Activated CD4-positive, alpha-beta memory T cell treated with anti-CD3 and anti-CD28 coated beads for 36 hours (primary cell): ENCODE measurements around the gene CHST5. TPM values are rescaled to one million over a fixed set of nuclear protein-coding genes. Genes with fewer than 3 reads are reported as not detected.
A peak's percentile ranks its signal among the peaks of the same experiment; 100 is the strongest.
"Not testable (repeated sequence)": the region's sequence is repeated elsewhere in the genome, so short reads cannot be mapped to it uniquely, and the experiment has no call there.

ENCODE experiments used
- CTCF ChIA-PET: fragments of 350-600 bp; sonication (Branson Sonifier 250); formaldehyde crosslinking; loops from one replicate; lab custom pipeline; 2021; ENCODE audit warnings: antibody characterized with exemption, inconsistent platforms; lab: Charles Lee
- POLR2A ChIA-PET: fragments of 350-600 bp; sonication (Branson Sonifier 250); formaldehyde crosslinking; loops from one replicate; lab custom pipeline; 2021; ENCODE audit warnings: antibody characterized with exemption; lab: Charles Lee
- DNase-seq: peaks from one replicate; pipeline ENCODE4 v3.0.0-alpha.2; 2020
- H3K27ac Mint-ChIP-seq: one replicate; pipeline ENCODE4 v1.8.0; 2021; ENCODE audit warnings: mixed read lengths
- H3K27me3 Mint-ChIP-seq: one replicate; pipeline ENCODE4 v1.8.0; 2021; ENCODE audit warnings: mixed read lengths
- H3K36me3 Mint-ChIP-seq: one replicate; pipeline ENCODE4 v1.8.0; 2021; ENCODE audit warnings: mixed read lengths
- H3K4me1 Mint-ChIP-seq: one replicate; pipeline ENCODE4 v1.8.0; 2021; ENCODE audit warnings: low read depth, mixed read lengths
- H3K4me3 Mint-ChIP-seq: one replicate; pipeline ENCODE4 v1.8.0; 2021; ENCODE audit warnings: mild to moderate bottlenecking, mixed read lengths
- H3K9me3 Mint-ChIP-seq: one replicate; pipeline ENCODE4 v1.8.0; 2021; ENCODE audit warnings: mixed read lengths
- intact Hi-C: fragments of 100-400 bp; cut with micrococcal nuclease; formaldehyde crosslinking; loops from one replicate; pipeline ENCODE4 v1.15.1; 2023
- total RNA-seq, 2 experiments: library from RNA; stranded (reverse); gene quantifications; one replicate each; pipeline ENCODE4 v1.2.3, GENCODE V29; 2021

Gene CHST5
- total RNA-seq, 2 experiments from 2014 or later, result 0.34 TPM; not detected in 1

GRCh38 chr16:75550211-75550662 lies 14.3 kb upstream of the CHST5 start:
- CTCF ChIA-PET, result interaction anchor here (0.6 to 2.6 kb wide), 12 partner anchors 10 to 352 kb away, joined by 3 to 21 read pairs (median 4); partner anchors contain the start of gene TMEM170A
- POLR2A ChIA-PET, result interaction anchor here (0.8 kb wide), 1 partner anchor 66 kb away, joined by 4 read pairs; no protein-coding TSS in a partner anchor
- Mint-ChIP-seq H3K4me3 (no peak overlapping the region), H3K27ac (no peak overlapping the region), H3K36me3 (no peaks in the 10 kb centered on the region), H3K4me1 (peaks cover 2% of the 10 kb centered on the region), H3K9me3 (no peaks in the 10 kb centered on the region), H3K27me3 (no peaks in the 10 kb centered on the region)
- intact Hi-C loops, result no loop called here
- DNase-seq, result peak; percentile 64

- H3K27me3 Mint-ChIP-seq, intact Hi-C loops, POLR2A ChIA-PET, H3K4me3 Mint-ChIP-seq, DNase-seq, CTCF ChIA-PET, H3K27ac Mint-ChIP-seq, H3K36me3 Mint-ChIP-seq, H3K9me3 Mint-ChIP-seq, H3K4me1 Mint-ChIP-seq: not testable (repeated sequence)
Measured at GRCh38 chr16:75548456-75548855, 12.5 kb upstream of the CHST5 start.

- no peak overlapping the region for H3K4me3 Mint-ChIP-seq
- H3K27me3 Mint-ChIP-seq, result no peaks in the 10 kb centered on the region
- ChIA-PET POLR2A (no interaction called here), CTCF (no interaction called here)
- peaks cover 1% of the 10 kb centered on the region for H3K36me3 Mint-ChIP-seq
- no peaks in the 10 kb centered on the region for H3K9me3 Mint-ChIP-seq
- DNase-seq, result no peak
- intact Hi-C loops, result no loop called here
- H3K4me1 Mint-ChIP-seq, result peaks cover 2% of the 10 kb centered on the region
- H3K27ac Mint-ChIP-seq, result no peak overlapping the region
Measured at GRCh38 chr16:75546293-75546692, 10.4 kb upstream of the CHST5 start.

GRCh38 chr16:75545879-75546278 lies 10.0 kb upstream of the CHST5 start:
- H3K9me3 Mint-ChIP-seq, CTCF ChIA-PET, H3K36me3 Mint-ChIP-seq, POLR2A ChIA-PET, intact Hi-C loops, DNase-seq, H3K27me3 Mint-ChIP-seq, H3K4me1 Mint-ChIP-seq, H3K4me3 Mint-ChIP-seq, H3K27ac Mint-ChIP-seq: not testable (repeated sequence)

- intact Hi-C loops, H3K27ac Mint-ChIP-seq, POLR2A ChIA-PET, H3K36me3 Mint-ChIP-seq, H3K4me3 Mint-ChIP-seq, DNase-seq, CTCF ChIA-PET, H3K9me3 Mint-ChIP-seq, H3K4me1 Mint-ChIP-seq, H3K27me3 Mint-ChIP-seq: not testable (repeated sequence)
Measured at GRCh38 chr16:75542462-75542861, 6.6 kb upstream of the CHST5 start.

- H3K27me3 Mint-ChIP-seq, result no peaks in the 10 kb centered on the region
- DNase-seq, result no peak
- CTCF ChIA-PET, result interaction anchor here (0.6 kb wide), 1 partner anchor 77 kb away, joined by 4 read pairs; no protein-coding TSS in a partner anchor
- H3K4me3 Mint-ChIP-seq, result no peak overlapping the region
- H3K36me3 Mint-ChIP-seq, result peaks cover 1% of the 10 kb centered on the region
- no peak overlapping the region for H3K27ac Mint-ChIP-seq
- H3K4me1 Mint-ChIP-seq, result peaks cover 2% of the 10 kb centered on the region
- intact Hi-C loops, result no loop called here
- H3K9me3 Mint-ChIP-seq, result no peaks in the 10 kb centered on the region
- POLR2A ChIA-PET, result no interaction called here
Measured at GRCh38 chr16:75541236-75541635, 5.3 kb upstream of the CHST5 start.

- intact Hi-C loops, H3K4me1 Mint-ChIP-seq, POLR2A ChIA-PET, H3K36me3 Mint-ChIP-seq, DNase-seq, CTCF ChIA-PET, H3K4me3 Mint-ChIP-seq, H3K27ac Mint-ChIP-seq, H3K9me3 Mint-ChIP-seq, H3K27me3 Mint-ChIP-seq: not testable (repeated sequence)
Measured at GRCh38 chr16:75538882-75539565, 3.1 kb upstream of the CHST5 start.

GRCh38 chr16:75537776-75538175 lies 1.9 kb upstream of the CHST5 start:
- CTCF ChIA-PET, result interaction anchor here (0.6 kb wide), 1 partner anchor 76 kb away, joined by 3 read pairs; no protein-coding TSS in a partner anchor
- POLR2A ChIA-PET, result interaction anchor here (0.6 kb wide), 1 partner anchor 24 kb away, joined by 3 read pairs; no protein-coding TSS in a partner anchor

GRCh38 chr16:75535211-75535843 lies 581 bp downstream of the CHST5 start:
- no peak overlapping the region for H3K27ac Mint-ChIP-seq
- POLR2A ChIA-PET, result interaction anchor here (0.6 to 0.7 kb wide), 2 partner anchors 198 to 949 kb away, joined by 3 read pairs; no protein-coding TSS in a partner anchor

More at GRCh38 chr16:75537776-75538175, 1.9 kb upstream of the CHST5 start:
- intact Hi-C loops, result no loop called here
- Mint-ChIP-seq H3K36me3 (peaks cover 1% of the 10 kb centered on the region), H3K4me3 (no peak overlapping the region), H3K9me3 (no peaks in the 10 kb centered on the region), H3K4me1 (peaks cover 2% of the 10 kb centered on the region), H3K27me3 (no peaks in the 10 kb centered on the region), H3K27ac (no peak overlapping the region)
- DNase-seq, result no peak

GRCh38 chr16:75534560-75535205 lies 1.2 kb downstream of the CHST5 start:
- no peak overlapping the region for H3K4me3 Mint-ChIP-seq
- H3K9me3 Mint-ChIP-seq, result no peaks in the 10 kb centered on the region
- ChIA-PET CTCF (interaction anchor here (1.9 kb wide), 1 partner anchor 17 kb away, joined by 4 read pairs; no protein-coding TSS in a partner anchor), POLR2A (interaction anchor here (0.7 kb wide), 1 partner anchor 199 kb away, joined by 3 read pairs; no protein-coding TSS in a partner anchor)
- H3K36me3 Mint-ChIP-seq, result no peaks in the 10 kb centered on the region
- no peak for DNase-seq
- intact Hi-C loops, result no loop called here
- H3K27me3 Mint-ChIP-seq, result no peaks in the 10 kb centered on the region
- H3K27ac Mint-ChIP-seq, result no peak overlapping the region
- H3K4me1 Mint-ChIP-seq, result no peaks in the 10 kb centered on the region

More at GRCh38 chr16:75535211-75535843, 581 bp downstream of the CHST5 start:
- CTCF ChIA-PET, result interaction anchor here (1.9 kb wide), 1 partner anchor 18 kb away, joined by 4 read pairs; no protein-coding TSS in a partner anchor
- Mint-ChIP-seq H3K9me3 (no peaks in the 10 kb centered on the region), H3K27me3 (no peaks in the 10 kb centered on the region), H3K36me3 (no peaks in the 10 kb centered on the region), H3K4me1 (no peaks in the 10 kb centered on the region), H3K4me3 (no peak overlapping the region)
- DNase-seq, result no peak
- intact Hi-C loops, result no loop called here

GRCh38 chr16:75532791-75533190 lies 3.1 kb downstream of the CHST5 start:
- intact Hi-C loops, result no loop called here
- POLR2A ChIA-PET, result no interaction called here
- Mint-ChIP-seq H3K4me1 (no peaks in the 10 kb centered on the region), H3K4me3 (no peak overlapping the region), H3K36me3 (no peaks in the 10 kb centered on the region), H3K9me3 (no peaks in the 10 kb centered on the region), H3K27me3 (no peaks in the 10 kb centered on the region), H3K27ac (no peak overlapping the region)
- CTCF ChIA-PET, result interaction anchor here (1.4 kb wide), 1 partner anchor 15 kb away, joined by 8 read pairs; no protein-coding TSS in a partner anchor
- DNase-seq, result no peak
